Hepatocyte (in vitro differentiated cells): ENCODE data around the gene TMPRSS3. TPM values are rescaled to one million over a fixed set of nuclear protein-coding genes. Genes with fewer than 3 reads are reported as not detected.

Source experiments
- DNase-seq: peaks from one replicate; pipeline ENCODE4 v3.0.0-alpha.2; 2016; ENCODE audit warnings: low spot score
- H2AFZ ChIP-seq: fragments of 200-600 bp; sonication (generic); 2 replicates; pipeline ENCODE4 v1.6.0; 2016; ENCODE audit warnings: antibody characterized with exemption, mild to moderate bottlenecking
- H3K27ac ChIP-seq: fragments of 200-600 bp; sonication (generic); 2 replicates; pipeline ENCODE4 v1.5.1; 2016; ENCODE audit warnings: mild to moderate bottlenecking
- H3K27me3 ChIP-seq: fragments of 200-600 bp; sonication (generic); 2 replicates; pipeline ENCODE4 v1.6.1; 2016
- H3K36me3 ChIP-seq: fragments of 200-600 bp; sonication (generic); replicated peaks from 2 replicates; pipeline ENCODE4 v1.5.1; 2016; ENCODE audit warnings: low read depth; ENCODE audit not compliant: insufficient read depth
- H3K4me1 ChIP-seq: fragments of 200-600 bp; sonication (generic); 2 replicates; pipeline ENCODE4 v1.5.1; 2016; ENCODE audit warnings: mild to moderate bottlenecking, moderate library complexity; ENCODE audit not compliant: insufficient read depth
- H3K4me2 ChIP-seq: fragments of 200-600 bp; sonication (generic); 2 replicates; pipeline ENCODE4 v1.6.0; 2016
- H3K4me3 ChIP-seq: fragments of 200-600 bp; sonication (generic); 2 replicates; pipeline ENCODE4 v1.5.1; 2016; ENCODE audit warnings: mild to moderate bottlenecking
- H3K79me2 ChIP-seq: fragments of 200-600 bp; sonication (generic); 2 replicates; pipeline ENCODE4 v1.6.0; 2017; ENCODE audit warnings: mild to moderate bottlenecking
- H3K9me2 ChIP-seq: fragments of 200-600 bp; sonication (generic); replicated peaks from 2 replicates; pipeline ENCODE4 v1.6.0; 2017; ENCODE audit warnings: mild to moderate bottlenecking; ENCODE audit not compliant: insufficient read depth
- H3K9me3 ChIP-seq: fragments of 200-600 bp; sonication (generic); 2 replicates; pipeline ENCODE4 v1.5.1; 2016; ENCODE audit warnings: low read depth, mild to moderate bottlenecking
- H4K20me1 ChIP-seq: fragments of 200-600 bp; sonication (generic); 2 replicates; pipeline ENCODE4 v1.6.0; 2016; ENCODE audit warnings: mild to moderate bottlenecking; ENCODE audit not compliant: insufficient read depth, poor library complexity, severe bottlenecking
- EZH2 ChIP-seq: fragments of 200-600 bp; sonication (generic); IDR thresholded peaks from 2 replicates; pipeline ENCODE4 v1.6.1; 2016; ENCODE audit warnings: antibody characterized with exemption, mild to moderate bottlenecking, borderline replicate concordance
- EZH2phosphoT487 ChIP-seq: fragments of 200-600 bp; sonication (generic); IDR thresholded peaks from one replicate; pipeline ENCODE4 v1.6.1; 2018; ENCODE audit warnings: antibody characterized with exemption, mild to moderate bottlenecking, low read depth, moderate library complexity; ENCODE audit not compliant: unreplicated experiment, severe bottlenecking
- WGBS: methylation state at CpG from one replicate; pipeline ENCODE4 v1.1.6; 2016; ENCODE audit warnings: low lambda C conversion rate; ENCODE audit errors: missing lambda C conversion rate; 5-methylcytosine and 5-hydroxymethylcytosine counted together
- polyA plus RNA-seq: library from polyadenylated mRNA; unstranded; fragments of >200 nt; fragmentation: Nextera tagmentation; extraction: Ambion mirVana; gene quantifications from 2 replicates; pipeline ENCODE4 v1.2.1, GENCODE V29; 2016
- total RNA-seq: library from RNA; depleted of rRNA; stranded (reverse); fragments of >200 nt; gene quantifications from 2 replicates; pipeline ENCODE4 v1.2.3, GENCODE V29; 2014
- TF ChIP-seq, protein P1 (sequence below): fragments of 200-600 bp; sonication (generic); IDR thresholded peaks from 2 replicates; pipeline ENCODE4 v1.5.1; 2016; ENCODE audit warnings: antibody characterized with exemption, mild to moderate bottlenecking; ENCODE audit not compliant: poor library complexity

TMPRSS3 gene
- total and polyA plus RNA-seq, 2 experiments from 2014 or later, result 1.4 to 1.7 TPM

DNA sequence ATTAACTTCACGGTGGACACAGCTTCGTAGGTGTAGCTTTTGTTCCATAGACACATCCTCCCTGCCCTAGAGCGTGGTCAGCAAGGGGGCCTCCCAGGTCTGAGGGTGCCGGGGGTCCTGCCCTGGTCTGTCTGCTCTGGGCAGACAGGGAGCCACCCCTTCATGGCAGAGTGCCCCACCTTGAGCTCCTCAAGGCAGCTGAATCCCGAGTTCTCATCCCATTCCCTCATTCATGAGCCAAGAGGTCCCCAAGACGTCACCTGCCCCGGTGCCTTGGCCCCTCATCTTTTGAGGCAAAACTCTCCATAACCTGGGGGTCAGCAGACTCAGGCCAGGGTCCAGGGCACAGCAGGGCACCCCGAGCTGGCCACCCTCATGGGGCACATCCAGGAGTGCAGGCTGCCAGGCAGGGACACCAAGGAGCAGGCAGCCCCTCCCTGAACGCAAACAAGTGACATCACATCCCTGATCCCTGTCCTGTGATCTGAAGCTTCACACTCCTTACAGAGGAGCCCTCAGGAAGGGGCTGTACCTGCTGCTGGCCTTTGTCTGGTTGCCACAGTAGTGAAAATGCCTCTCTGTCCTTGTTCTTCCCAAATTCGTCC lies 31.1 kb upstream of the TMPRSS3 start:
- no peaks in the 10 kb centered on the region for H3K79me2 ChIP-seq
- TF ChIP-seq EZH2phosphoT487 (no peak), EZH2 (no peak)
- TF ChIP-seq, protein P1, sequence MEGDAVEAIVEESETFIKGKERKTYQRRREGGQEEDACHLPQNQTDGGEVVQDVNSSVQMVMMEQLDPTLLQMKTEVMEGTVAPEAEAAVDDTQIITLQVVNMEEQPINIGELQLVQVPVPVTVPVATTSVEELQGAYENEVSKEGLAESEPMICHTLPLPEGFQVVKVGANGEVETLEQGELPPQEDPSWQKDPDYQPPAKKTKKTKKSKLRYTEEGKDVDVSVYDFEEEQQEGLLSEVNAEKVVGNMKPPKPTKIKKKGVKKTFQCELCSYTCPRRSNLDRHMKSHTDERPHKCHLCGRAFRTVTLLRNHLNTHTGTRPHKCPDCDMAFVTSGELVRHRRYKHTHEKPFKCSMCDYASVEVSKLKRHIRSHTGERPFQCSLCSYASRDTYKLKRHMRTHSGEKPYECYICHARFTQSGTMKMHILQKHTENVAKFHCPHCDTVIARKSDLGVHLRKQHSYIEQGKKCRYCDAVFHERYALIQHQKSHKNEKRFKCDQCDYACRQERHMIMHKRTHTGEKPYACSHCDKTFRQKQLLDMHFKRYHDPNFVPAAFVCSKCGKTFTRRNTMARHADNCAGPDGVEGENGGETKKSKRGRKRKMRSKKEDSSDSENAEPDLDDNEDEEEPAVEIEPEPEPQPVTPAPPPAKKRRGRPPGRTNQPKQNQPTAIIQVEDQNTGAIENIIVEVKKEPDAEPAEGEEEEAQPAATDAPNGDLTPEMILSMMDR, result no peak
- H3K27me3 ChIP-seq, result no peaks in the 10 kb centered on the region
- H3K4me1 ChIP-seq, result no peaks in the 10 kb centered on the region
- WGBS, result 85% methylated on average over 10 of the region's 10 CpGs
- peak; percentile 20 for DNase-seq
- H3K9me2 ChIP-seq, result no peaks in the 10 kb centered on the region
- H4K20me1 ChIP-seq, result no peaks in the 10 kb centered on the region
- H3K4me2 ChIP-seq, result no peak overlapping the region
- H3K27ac ChIP-seq, result no peak overlapping the region
- no peak overlapping the region for H2AFZ ChIP-seq
- no peaks in the 10 kb centered on the region for H3K9me3 ChIP-seq
- no peak overlapping the region for H3K4me3 ChIP-seq
- no peaks in the 10 kb centered on the region for H3K36me3 ChIP-seq

GRCh38 chr21:42426424-42426823 lies 30.6 kb upstream of the TMPRSS3 start:
- 82% methylated on average over 7 of the region's 7 CpGs for WGBS
- Histone ChIP-seq H3K9me2 (no peaks in the 10 kb centered on the region), H3K4me2 (no peak overlapping the region)

GRCh38 chr21:42425591-42425990 lies 29.7 kb upstream of the TMPRSS3 start:
- Histone ChIP-seq H3K9me2 (no peaks in the 10 kb centered on the region), H3K4me2 (no peak overlapping the region), H3K4me1 (no peaks in the 10 kb centered on the region), H3K27me3 (no peaks in the 10 kb centered on the region), H3K27ac (no peak overlapping the region), H3K9me3 (no peaks in the 10 kb centered on the region), H2AFZ (no peak overlapping the region), H3K36me3 (no peaks in the 10 kb centered on the region), H3K79me2 (no peaks in the 10 kb centered on the region), H3K4me3 (no peak overlapping the region), H4K20me1 (no peaks in the 10 kb centered on the region)
- DNase-seq, result no peak
- TF ChIP-seq EZH2 (no peak), EZH2phosphoT487 (no peak)
- TF ChIP-seq, protein P1, result no peak
- 70% methylated on average over 4 of the region's 4 CpGs for WGBS

More at GRCh38 chr21:42426424-42426823, 30.6 kb upstream of the TMPRSS3 start:
- H3K4me3 ChIP-seq, result no peak overlapping the region
- no peaks in the 10 kb centered on the region for H4K20me1 ChIP-seq
- H3K36me3 ChIP-seq, result no peaks in the 10 kb centered on the region
- H3K4me1 ChIP-seq, result no peaks in the 10 kb centered on the region
- H2AFZ ChIP-seq, result no peak overlapping the region
- TF ChIP-seq EZH2 (no peak), EZH2phosphoT487 (no peak)
- TF ChIP-seq, protein P1, result no peak
- no peaks in the 10 kb centered on the region for H3K79me2 ChIP-seq
- DNase-seq, result no peak
- H3K9me3 ChIP-seq, result no peaks in the 10 kb centered on the region
- H3K27me3 ChIP-seq, result no peaks in the 10 kb centered on the region
- H3K27ac ChIP-seq, result no peak overlapping the region
